ENCODE data around the gene PRDM16. TPM values are rescaled to one million over a fixed set of nuclear protein-coding genes. Genes with fewer than 3 reads are reported as not detected.

PRDM16 gene
- polyA plus RNA-seq, 3 donors: not detected

GRCh38 chr1:3306583-3307291 is 237.7 kb downstream of the PRDM16 start:
- Histone ChIP-seq H2AFZ (ENCODE audit: insufficient read depth, low read depth, low read length, poor library complexity, severe bottlenecking) (no peak overlapping the region), H3K4me2 (replicated peaks; ENCODE audit: extremely low read depth, low read length, poor library complexity, severe bottlenecking) (no peak overlapping the region), H3K79me2 (ENCODE audit: insufficient read depth, low read length) (no peaks in the 10 kb centered on the region)

GRCh38 chr1:3307359-3307758 is 238.4 kb downstream of the PRDM16 start:
- DNase-seq: no peak
- no peaks in the 10 kb centered on the region for H3K79me2 ChIP-seq (ENCODE audit: insufficient read depth, low read length)
- no peak overlapping the region for H2AFZ ChIP-seq (ENCODE audit: insufficient read depth, low read depth, low read length, poor library complexity, severe bottlenecking)
- H3K4me3 ChIP-seq (replicated peaks in 1 of 3; ENCODE audit: low read depth in 2 of 3, low read length in 3 of 3): no peak overlapping the region
- H4K20me1 ChIP-seq (ENCODE audit: insufficient read depth, low read length): no peaks in the 10 kb centered on the region
- no peak overlapping the region for H3K27ac ChIP-seq (ENCODE audit: low read depth in 1 of 2, low read length in 2 of 2)
- H3K9me3 ChIP-seq (replicated peaks in 1 of 2; ENCODE audit: control insufficient read depth in 1 of 2, insufficient read depth in 1 of 2, low read length in 2 of 2): no peaks in the 10 kb centered on the region
- H3K9ac ChIP-seq (ENCODE audit: insufficient read depth, low read length, poor library complexity, severe bottlenecking): no peak overlapping the region
- Mint-ChIP-seq H3K27me3 (ENCODE audit: low read depth in 3 of 3) (peaks cover 0 to 3% (median 1%) of the 10 kb centered on the region in 3 donors), H3K9me3 (no peaks in the 10 kb centered on the region), H3K27ac (peak overlapping the region in 1 of 7 donors; percentile 50), H3K4me1 (no peaks in the 10 kb centered on the region), H3K4me3 (no peak overlapping the region), H3K36me3 (no peaks in the 10 kb centered on the region)
- peaks cover 0 to 2% of the 10 kb centered on the region in 2 donors for H3K27me3 ChIP-seq (ENCODE audit: control insufficient read depth in 2 of 2, insufficient read depth in 2 of 2, low read length in 2 of 2)
- H3K36me3 ChIP-seq (replicated peaks in 1 of 2; ENCODE audit: control insufficient read depth in 1 of 2, insufficient read depth in 2 of 2, low read length in 2 of 2): no peaks in the 10 kb centered on the region
- no peaks in the 10 kb centered on the region for H3K4me1 ChIP-seq (ENCODE audit: control insufficient read depth in 1 of 2, insufficient read depth in 2 of 2, low read length in 2 of 2)
- TF ChIP-seq, protein P1, sequence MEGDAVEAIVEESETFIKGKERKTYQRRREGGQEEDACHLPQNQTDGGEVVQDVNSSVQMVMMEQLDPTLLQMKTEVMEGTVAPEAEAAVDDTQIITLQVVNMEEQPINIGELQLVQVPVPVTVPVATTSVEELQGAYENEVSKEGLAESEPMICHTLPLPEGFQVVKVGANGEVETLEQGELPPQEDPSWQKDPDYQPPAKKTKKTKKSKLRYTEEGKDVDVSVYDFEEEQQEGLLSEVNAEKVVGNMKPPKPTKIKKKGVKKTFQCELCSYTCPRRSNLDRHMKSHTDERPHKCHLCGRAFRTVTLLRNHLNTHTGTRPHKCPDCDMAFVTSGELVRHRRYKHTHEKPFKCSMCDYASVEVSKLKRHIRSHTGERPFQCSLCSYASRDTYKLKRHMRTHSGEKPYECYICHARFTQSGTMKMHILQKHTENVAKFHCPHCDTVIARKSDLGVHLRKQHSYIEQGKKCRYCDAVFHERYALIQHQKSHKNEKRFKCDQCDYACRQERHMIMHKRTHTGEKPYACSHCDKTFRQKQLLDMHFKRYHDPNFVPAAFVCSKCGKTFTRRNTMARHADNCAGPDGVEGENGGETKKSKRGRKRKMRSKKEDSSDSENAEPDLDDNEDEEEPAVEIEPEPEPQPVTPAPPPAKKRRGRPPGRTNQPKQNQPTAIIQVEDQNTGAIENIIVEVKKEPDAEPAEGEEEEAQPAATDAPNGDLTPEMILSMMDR (IDR thresholded peaks at IDR 0.05): no peak
- intact Hi-C loops (cut with micrococcal nuclease): no loop called here
- H3K4me2 ChIP-seq (replicated peaks; ENCODE audit: extremely low read depth, low read length, poor library complexity, severe bottlenecking): no peak overlapping the region
- WGBS (ENCODE audit: insufficient coverage): 80% methylated on average over 4 of the region's 8 CpGs

More at GRCh38 chr1:3306583-3307291, 237.7 kb downstream of the PRDM16 start:
- Histone ChIP-seq H4K20me1 (ENCODE audit: insufficient read depth, low read length) (no peaks in the 10 kb centered on the region), H3K4me3 (replicated peaks in 1 of 3; ENCODE audit: low read depth in 2 of 3, low read length in 3 of 3) (no peak overlapping the region), H3K9me3 (replicated peaks in 1 of 2; ENCODE audit: control insufficient read depth in 1 of 2, insufficient read depth in 1 of 2, low read length in 2 of 2) (no peaks in the 10 kb centered on the region), H3K27ac (ENCODE audit: low read depth in 1 of 2, low read length in 2 of 2) (no peak overlapping the region), H3K27me3 (ENCODE audit: control insufficient read depth in 2 of 2, insufficient read depth in 2 of 2, low read length in 2 of 2) (no peaks in the 10 kb centered on the region), H3K36me3 (replicated peaks in 1 of 2; ENCODE audit: control insufficient read depth in 1 of 2, insufficient read depth in 2 of 2, low read length in 2 of 2) (no peaks in the 10 kb centered on the region), H3K9ac (ENCODE audit: insufficient read depth, low read length, poor library complexity, severe bottlenecking) (no peak overlapping the region), H3K4me1 (ENCODE audit: control insufficient read depth in 1 of 2, insufficient read depth in 2 of 2, low read length in 2 of 2) (no peaks in the 10 kb centered on the region)
- TF ChIP-seq, protein P1 (IDR thresholded peaks at IDR 0.05): no peak
- intact Hi-C loops (cut with micrococcal nuclease): no loop called here
- Mint-ChIP-seq H3K27me3 (ENCODE audit: low read depth in 3 of 3) (peaks cover 0 to 3% (median 0%) of the 10 kb centered on the region in 3 donors), H3K4me1 (no peaks in the 10 kb centered on the region), H3K36me3 (no peaks in the 10 kb centered on the region), H3K27ac (peak overlapping the region in 2 of 7 donors; percentile 33 to 46), H3K9me3 (no peaks in the 10 kb centered on the region), H3K4me3 (no peak overlapping the region)
- WGBS (ENCODE audit: insufficient coverage): 35% methylated on average over 6 of the region's 10 CpGs
- DNase-seq: peak in 1 of 3 donors; percentile 29

Data from CD14-positive monocyte (primary cell).